Raji (cell line): ENCODE measurements around the gene NKRF.
A peak's percentile ranks its signal among the peaks of the same experiment; 100 is the strongest.

Source experiments
- POLR2A ChIP-seq: IDR thresholded peaks from 2 replicates; pipeline ENCODE4 v1.6.1; 2011; ENCODE audit warnings: low read depth, low read length, control low read depth; ENCODE audit not compliant: insufficient read depth

NKRF gene

DNA sequence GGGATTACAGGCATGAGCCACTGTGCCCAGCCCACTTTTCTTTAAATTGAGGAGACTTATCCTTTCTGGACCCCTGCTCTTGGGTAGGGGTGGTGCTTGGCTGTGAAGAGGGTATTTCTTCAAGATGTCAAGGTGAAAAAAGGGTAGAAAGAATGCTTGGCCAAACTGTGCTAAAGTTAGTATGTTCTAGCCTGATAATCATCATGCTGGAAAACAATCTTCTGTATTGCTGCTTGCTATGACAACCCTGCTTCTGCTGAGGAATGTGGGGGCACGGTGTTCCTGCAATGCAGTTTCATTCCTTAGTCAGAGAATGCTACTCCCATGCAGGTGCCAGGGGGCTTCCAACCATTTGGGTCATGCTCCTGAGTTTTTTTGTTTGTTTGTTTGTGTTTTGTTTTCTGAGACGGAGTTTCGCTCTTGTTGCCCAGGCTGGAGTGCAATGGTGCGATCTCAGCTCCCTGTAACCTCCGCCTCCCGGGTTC is 35.8 kb downstream of the NKRF start:
- no peak for TF ChIP-seq POLR2A

DNA sequence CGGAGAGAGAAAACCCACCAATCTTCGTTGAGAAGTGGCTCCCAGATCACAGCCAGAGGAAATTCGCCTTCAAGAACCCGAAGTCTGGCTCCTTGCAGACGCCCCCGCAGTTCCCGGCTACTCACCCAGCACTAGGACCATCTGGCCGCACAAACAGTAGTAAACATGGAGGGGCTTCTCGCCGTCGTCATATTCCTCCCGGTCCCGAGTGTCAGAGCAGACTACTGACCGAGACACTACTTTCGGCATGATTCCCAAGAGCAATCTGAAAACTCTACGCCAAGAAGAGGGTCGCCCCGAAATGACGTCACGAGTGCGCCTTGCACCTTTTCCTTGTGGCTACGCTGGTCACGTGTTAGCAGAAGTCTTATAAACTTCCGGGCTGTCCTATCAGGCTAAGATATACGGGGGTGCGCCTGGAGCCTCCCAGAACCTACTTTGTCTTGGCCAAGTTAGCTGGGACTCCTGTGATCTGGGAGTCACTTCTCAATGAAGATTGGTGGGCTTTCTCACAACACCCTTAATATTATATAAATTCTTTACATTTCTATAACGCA is 41.0 kb downstream of the NKRF start, which contains the start of gene STEEP1:
STEEP1 (minus strand) TSS at position 303 of the 557 bp plus-strand sequence; CDS start at position 249, 54 bp downstream.
- TF ChIP-seq POLR2A, result peak; percentile 74

DNA sequence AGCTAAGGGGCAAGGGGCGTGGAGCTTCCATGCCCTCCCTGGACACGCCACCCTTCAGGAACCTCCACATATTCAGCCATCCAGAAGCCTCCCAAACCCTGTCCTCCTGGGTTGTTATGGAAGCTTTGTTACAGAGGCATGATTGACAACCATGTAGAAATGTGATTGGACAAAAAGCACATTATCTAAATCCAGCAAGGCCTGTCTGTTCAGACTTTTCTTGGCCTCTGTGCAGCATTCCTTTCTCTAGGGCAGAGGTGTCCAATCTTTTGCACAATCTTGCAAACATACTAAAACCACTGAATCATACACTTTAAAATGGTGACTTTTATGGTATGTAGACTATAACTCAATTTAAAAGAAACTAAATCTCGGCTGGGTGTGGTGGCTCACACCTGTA is 53.7 kb downstream of the NKRF start:
- TF ChIP-seq POLR2A, result no peak

GRCh38 chrX:119549327-119550016 is 56.8 kb downstream of the NKRF start:
- no peak for TF ChIP-seq POLR2A

DNA sequence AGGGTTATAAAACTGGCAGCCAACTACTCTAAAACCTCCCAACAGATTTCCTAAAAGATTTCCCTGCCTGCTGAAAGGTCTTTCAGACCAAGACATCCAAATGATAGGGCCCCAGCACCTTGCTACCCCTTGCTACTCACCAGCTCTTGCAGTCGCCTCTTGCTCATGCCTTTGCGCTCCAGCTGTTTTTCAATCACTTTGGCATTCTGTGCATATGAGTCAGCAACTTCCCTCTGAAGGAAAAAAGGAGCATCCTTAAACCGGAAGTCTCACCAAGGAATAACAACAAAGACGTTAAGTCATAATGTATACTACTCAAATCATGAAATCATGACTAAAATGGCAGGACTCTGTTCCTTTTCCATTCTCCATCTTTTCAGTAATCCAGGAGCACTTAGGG is 65.0 kb downstream of the NKRF start:
- TF ChIP-seq POLR2A, result no peak

DNA sequence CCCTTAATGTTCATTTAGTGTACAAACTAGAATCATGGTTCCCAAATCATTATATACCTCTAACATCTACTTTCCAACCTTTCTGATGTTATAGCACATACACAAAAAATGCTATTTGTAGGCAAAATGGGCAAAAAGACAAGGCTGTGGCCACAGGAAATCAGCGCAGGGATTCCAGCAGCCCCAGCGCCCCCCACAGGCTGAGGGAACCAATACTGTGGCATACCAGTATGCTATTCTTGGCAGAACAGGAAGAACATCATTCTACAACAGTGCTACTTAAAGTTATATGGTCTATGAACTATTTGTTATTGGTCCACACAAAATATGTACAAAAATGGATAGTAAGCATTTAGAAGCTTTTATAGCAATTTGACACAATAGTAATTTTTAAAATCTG is 66.4 kb downstream of the NKRF start:
- no peak for TF ChIP-seq POLR2A
